GM18508 (cell line): Measurements from ENCODE around the gene FA2H.
A peak's percentile ranks its signal among the peaks of the same experiment; 100 is the strongest.
"Not testable (repeated sequence)": the region's sequence is repeated elsewhere in the genome, so short reads cannot be mapped to it uniquely, and the experiment has no call there.

Experiments
- ATAC-seq: cut with Tn5 transposase; IDR thresholded peaks from one replicate; pipeline ENCODE4 v1.9.1; 2021; ENCODE audit warnings: moderate number of reproducible peaks; ENCODE audit not compliant: insufficient read depth, unreplicated experiment

Gene FA2H

GRCh38 chr16:74700116-74700437, 74.5 kb downstream of the FA2H start:
- ATAC-seq, result no peak

DNA sequence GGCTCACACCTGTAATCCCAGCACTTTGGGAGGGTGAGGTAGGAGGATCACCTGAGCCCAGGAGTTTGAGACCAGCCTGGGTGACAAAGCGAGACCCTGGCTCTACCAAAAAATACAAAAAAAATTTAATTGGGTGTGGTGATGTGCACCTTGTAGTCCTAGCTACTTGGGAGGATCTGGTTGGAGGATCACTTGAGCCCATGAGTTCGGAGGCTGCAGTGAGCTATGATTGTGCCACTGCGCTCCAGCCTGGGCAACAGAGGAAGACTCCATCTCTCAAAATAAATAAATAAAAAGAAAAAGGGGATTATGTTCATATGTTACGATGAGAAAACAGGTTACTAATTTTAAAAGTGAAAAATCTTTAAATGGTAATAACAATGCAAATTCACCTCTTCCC, 75.0 kb downstream of the FA2H start:
- no peak for ATAC-seq

GRCh38 chr16:74698222-74698621, 76.4 kb downstream of the FA2H start:
- no peak for ATAC-seq

- peak; percentile 81 for ATAC-seq
Observed at GRCh38 chr16:74695450-74696422, 78.9 kb downstream of the FA2H start.

DNA sequence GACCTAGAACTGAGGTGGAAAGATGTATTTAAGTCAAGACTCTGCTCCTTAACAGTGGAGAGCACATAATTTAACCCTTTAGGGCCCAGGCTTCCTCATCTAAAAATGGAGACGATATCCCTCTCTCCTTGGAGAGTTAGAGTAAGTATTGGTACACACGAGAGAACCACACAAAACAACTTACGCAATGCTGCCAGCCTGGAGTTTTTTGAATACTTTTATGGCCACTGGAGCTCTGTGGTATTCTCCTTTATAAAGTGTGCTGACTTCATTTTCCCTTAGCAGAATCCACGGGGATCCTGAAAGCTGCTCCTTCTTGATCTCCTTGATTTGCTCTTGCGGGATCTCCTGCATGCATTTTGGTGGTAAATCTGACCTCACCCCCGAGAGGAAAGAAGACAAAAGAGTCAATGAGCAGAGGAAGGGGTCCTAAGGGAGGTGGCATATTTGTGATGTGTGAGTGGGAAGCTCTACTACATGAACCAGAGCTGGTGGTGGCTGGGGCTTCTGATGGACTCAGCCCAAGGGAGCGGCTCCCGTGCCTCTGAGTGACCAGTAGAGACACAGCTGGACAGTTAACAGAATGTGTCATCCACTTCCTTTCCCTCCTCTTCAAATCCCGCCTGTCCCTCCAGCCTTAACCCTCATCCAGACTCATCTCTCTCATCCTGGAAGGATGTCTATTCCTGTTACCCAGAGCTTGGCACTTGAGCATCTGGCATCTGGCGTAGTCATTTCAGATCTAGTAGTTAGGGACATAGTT, 83.3 kb downstream of the FA2H start:
- no peak for ATAC-seq

- ATAC-seq, result no peak
Observed at GRCh38 chr16:74682556-74682955, 92.1 kb downstream of the FA2H start.

GRCh38 chr16:74680681-74681080, 93.9 kb downstream of the FA2H start:
- no peak for ATAC-seq

DNA sequence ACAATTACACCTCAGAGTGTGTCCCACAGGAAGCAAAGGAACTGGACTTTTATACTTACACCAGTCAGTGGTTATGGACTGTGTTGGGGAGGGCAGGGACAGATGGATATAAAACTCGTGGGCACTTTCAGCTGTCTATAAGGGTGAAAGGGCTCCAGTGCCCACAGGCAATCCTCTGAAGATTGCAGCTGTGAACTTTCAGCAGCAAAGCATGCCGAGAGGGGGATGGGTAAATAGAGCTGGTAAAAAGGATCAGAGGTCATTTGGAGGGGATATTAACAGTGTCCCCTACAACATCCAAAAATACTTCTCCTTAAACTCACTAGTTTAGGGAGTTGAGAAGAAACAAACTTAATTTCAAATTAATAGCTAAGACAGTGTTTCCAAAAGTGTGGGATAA, 94.6 kb downstream of the FA2H start:
- no peak for ATAC-seq

- ATAC-seq, result no peak
Observed at GRCh38 chr16:74677868-74678267, 96.8 kb downstream of the FA2H start.

DNA sequence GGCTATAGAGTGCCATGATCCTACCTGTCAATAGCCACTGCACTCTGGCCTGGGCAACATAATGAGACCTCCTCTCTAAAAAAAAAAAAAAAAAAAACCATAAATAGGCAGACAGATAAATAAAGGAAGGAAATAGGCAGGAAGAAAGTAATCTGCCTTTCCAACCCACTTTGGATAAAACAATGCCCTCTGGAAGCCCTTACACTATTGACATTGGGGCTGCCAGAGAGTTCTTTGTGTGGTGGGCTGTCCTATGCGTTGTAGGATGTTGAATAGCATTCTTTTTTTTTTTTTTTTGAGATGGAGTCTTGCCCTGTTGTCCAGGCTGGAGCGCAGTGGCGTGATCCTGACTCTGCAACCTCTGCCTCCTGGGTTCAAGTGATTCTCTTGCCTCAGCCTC, 100.7 kb downstream of the FA2H start:
- ATAC-seq, result no peak

- ATAC-seq, result not testable (repeated sequence)
Observed at GRCh38 chr16:74668877-74669276, 105.7 kb downstream of the FA2H start.

DNA sequence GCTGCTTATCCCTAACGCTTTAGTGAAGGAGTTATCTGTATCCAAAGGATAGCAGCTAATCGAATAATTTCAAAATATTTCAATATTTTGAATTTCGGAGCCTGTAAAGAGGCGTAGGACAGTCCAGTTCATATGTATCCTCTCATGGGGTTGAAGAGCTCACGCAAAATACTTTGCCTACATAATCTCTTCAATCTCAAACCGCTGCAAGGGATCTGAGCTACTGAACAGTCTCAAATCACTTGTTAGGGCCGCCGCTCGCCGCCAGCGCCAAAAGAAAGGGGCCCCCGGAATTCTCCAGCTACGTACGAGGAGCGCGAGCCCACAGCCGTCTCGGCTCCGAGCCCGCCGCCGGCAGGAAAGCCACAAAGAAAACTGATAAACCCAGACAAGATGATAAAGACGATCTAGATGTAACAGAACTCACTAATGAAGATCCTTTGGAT, 107.3 kb downstream of the FA2H start:
- no peak for ATAC-seq

DNA sequence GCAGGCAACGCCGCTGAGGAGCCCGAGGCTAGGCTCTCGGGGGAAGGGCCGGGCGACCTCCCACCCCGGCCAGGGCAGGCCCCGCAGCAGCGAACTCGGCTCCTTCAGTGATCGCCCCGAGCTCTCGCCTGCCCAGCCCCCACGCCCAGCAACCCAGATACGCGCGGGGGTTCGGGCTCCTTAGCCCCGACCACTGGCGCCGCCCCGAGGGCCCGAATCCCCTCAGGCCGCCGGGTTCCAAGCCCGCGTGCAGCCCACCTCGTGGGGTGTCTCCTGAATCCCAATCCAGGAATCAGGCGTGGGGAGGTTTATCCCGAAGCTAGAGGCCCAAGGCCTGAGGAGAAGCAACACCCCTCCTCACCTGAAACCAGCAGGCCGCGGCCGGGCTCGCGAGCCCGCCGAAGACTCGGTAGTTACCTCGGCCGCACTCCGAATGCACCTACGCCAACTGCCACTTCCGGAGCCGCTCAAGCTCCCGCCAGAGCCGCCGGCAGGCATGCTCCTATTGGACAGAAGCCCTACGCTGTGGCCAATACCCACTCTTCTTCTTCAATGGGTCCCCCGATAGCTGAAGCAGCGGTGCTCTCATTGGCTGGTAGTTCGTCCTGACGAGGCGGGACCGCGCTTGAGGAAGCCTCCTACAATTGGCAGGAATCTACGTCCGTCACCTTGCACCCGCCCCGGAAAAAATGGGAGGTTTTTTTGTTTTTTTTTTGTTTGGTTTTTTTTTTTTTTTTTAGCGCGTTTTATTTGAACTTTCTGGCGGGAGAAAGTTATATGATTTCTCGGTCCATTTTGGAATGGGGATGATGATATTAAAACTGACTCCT, 108.0 kb downstream of the FA2H start, which contains the start of gene RFWD3:
TSS of gene RFWD3 (minus strand) at position 453 of the 830 bp plus-strand sequence. CDS start 5,428 bp downstream, outside the sequence.
- peak; percentile 99 for ATAC-seq

GRCh38 chr16:74666010-74666421, 108.6 kb downstream of the FA2H start:
- ATAC-seq, result no peak
